GM21528 (cell line): ENCODE measurements around the gene SYNDIG1.

Experiments used
- ATAC-seq: cut with Tn5 transposase; IDR thresholded peaks from one replicate; pipeline ENCODE4 v1.9.1; 2021; ENCODE audit warnings: mild to moderate bottlenecking, moderate library complexity; ENCODE audit not compliant: unreplicated experiment, low FRiP score

SYNDIG1 gene

DNA sequence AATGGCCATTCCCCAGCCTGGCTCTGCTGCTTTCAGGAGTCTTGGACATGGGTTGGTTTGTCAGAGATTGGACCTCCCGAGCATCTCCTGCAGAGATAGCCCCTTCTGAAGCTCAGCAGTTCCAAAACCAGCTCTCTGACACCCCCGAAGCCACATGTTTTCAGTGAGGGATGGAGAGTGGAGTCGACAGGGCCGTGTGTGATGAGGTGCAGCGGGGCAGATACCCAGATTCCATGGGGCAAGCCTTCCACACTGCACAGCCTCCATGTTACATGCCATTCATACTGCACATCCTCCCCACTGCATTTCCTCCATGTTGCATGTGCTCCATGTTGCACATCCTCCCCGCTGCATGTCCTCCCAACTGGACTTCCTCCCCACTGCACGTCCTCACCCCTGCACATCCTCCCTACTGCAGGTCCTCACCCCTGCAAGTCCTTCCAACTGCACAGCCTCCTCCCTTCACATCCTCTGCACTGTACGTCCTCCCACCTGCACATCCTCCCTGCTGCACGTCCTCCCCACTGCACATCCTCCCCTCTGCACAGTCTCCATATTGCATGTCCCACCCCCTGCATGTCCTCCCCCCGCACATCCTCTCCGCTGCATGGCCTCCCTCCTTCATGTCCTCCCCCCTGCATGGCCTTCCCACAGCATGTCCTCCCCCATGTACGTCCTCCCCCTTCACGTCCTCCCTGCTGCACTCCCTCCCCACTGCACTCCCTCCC is 112.2 kb downstream of the SYNDIG1 start:
- ATAC-seq, result no peak

DNA sequence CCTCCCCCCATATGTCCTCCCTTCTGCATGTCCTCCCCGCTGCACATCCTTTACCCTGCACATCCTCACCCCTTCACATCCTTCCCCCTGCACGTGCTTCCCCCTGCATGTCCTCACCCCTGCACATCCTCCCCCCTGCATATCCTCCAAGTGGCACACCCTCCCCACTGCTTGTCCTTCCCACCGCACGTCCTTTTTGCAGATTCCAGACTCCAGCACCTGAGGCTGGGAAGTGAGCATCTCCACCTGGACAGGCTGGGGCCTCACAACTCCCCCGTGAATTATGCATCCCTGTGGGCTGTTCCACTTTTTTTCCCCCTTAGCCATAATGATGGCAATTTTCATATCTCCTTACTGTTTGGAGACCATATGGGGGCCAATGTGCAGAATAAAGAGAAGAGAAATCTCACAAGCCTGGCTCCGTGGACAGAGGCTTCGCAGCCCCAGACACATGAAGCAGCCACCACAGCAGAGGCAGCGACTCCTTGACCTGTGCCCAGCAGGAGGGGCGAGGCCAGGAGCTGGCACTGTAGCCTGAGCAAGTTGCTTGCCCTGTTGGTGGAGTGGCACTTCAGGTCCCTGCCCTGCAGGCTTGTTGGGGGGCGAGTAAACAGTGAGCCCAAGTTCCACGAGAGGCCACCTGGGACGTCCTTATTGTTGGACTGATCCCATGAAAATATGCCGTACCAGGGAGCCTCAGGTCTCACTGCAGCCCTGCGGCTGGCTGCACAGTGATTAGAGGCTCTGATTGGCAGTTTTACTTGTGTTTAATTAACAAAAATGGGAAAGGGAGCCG is 113.1 kb downstream of the SYNDIG1 start:
- ATAC-seq, result no peak

DNA sequence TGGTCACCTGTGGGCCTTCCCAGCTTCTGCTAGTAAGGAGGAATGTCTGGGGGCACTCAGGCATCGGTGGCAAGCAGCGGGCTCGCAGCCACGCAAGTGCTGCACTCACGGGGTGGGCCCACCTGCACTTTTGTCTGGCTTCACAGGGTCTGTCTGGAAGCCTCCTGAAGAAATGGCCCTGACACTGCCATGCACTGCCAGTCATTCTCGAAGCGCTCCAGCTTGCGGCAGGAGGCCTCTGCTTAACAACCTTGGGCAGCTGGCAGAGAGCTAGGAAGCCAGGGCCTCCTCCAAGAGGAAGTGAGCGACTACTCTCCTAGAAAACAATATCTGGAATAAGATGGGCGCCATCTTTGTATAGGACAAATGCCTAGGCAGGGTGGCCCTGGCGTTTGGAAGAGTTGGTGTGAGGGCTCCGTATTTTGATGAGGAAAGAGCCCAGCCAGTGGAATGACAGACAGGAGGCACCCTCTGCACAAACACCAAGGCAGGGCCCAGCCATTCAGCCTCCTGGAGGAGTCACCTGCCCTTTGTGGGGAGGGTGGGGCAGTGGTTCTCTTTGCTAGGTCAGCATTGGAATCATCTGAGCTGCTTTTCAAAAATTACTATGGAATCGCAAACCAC is 113.9 kb downstream of the SYNDIG1 start:
- ATAC-seq, result no peak

DNA sequence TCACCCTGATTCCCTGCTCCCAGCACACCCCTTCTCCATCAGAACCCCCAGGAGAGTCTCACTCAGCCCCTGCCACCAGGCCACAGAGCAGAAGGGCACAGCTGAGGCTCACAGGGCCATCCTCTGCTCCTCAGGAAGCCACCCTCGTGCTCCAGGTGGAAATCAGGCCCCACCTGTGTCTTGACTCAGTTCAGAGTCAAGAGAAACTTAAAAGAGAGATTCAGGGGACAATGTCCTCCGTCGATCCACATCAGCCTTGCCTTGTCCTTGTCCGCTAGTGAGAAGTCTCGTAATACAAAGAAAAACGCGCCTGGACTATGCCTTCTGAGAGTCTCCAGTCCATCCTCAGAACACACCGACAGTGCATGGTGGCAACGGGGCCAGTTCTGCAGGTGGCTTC is 114.6 kb downstream of the SYNDIG1 start:
- no peak for ATAC-seq

DNA sequence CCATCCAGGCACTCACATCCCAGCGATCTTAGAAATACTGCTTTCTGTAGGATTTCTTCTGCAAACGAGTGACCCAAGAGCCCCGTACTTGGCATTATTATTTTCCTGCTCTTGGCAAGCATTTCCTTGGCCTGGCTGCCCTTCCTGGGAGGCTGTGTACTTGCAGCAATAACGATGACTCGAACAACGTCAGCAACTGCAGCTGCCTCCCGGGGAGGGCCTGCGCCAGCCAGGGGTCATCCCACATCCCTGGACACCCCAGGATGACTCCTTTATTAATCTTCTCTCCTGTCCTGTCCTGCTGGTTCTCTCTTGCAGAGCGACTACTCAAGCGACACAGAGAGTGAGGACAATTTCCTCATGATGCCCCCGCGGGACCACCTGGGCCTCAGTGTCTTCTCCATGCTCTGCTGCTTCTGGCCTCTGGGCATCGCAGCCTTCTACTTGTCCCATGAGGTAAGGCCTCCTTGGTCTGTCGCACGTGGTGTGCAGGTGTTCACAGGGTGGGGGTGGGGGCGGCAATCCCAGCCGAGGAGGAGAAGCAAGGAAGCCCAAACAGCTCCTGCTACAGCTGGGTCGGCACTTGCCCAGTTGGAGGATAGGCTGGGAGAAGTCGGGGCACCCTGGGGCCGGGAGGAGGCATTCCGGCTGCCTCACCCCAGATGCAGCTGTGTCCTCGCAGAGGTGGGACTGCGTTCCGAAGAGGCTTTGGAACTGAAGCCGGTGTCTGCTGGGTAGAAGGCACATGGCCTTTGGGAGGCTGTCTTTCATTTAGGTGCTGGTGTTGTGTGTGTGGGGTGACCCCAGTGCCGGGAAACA is 115.3 kb downstream of the SYNDIG1 start:
- no peak for ATAC-seq

DNA sequence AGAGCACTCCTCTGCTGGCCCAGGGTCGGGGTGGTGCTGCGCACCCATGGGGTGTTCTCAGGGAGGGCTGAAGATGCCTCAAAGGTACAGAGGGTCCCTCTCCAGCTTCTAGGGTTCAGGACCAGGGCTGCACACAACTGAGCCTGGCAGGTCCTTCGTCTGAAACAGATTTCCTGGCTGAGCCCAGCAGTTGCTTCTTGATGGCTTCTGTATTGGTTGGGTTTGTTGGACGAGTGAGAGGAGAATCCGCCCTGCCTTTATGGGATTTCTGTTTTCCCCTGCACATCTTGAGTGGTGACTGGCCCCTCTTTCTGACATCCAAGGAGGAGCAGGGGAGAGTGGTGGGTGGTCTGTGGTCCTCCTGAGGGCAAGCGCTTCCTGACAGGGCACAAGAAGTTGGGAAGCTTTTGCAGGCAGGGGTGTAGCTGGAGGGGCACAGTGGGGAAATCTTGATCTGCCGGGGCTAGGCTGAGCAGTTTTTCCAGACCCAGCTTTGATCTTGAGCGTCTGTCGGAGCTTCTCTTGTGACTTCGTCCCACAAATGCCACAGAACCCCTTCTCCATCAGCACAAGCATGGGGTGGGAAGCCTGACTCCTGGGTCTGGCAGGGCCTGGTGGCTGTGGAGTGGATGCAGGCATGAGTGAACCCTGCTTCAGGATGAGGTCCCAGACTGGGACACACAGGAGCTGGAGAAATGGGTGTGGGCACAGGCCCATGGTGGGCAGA is 116.5 kb downstream of the SYNDIG1 start:
- ATAC-seq, result no peak

DNA sequence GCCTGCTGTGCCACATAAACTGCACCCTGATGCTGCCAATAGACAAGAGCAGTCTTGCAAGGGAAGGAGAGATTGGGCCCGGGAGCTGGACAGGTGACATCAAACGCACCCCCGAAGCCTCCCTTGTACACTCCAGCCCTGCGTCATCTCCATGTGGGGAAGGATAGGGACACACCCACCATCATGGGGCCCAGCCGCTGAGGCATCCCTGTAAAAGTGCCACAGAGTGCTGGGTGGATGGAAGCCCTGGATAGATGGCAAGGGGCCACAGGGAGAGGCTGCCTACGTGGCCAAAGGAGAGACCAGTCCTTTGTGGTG is 117.1 kb downstream of the SYNDIG1 start:
- no peak for ATAC-seq

DNA sequence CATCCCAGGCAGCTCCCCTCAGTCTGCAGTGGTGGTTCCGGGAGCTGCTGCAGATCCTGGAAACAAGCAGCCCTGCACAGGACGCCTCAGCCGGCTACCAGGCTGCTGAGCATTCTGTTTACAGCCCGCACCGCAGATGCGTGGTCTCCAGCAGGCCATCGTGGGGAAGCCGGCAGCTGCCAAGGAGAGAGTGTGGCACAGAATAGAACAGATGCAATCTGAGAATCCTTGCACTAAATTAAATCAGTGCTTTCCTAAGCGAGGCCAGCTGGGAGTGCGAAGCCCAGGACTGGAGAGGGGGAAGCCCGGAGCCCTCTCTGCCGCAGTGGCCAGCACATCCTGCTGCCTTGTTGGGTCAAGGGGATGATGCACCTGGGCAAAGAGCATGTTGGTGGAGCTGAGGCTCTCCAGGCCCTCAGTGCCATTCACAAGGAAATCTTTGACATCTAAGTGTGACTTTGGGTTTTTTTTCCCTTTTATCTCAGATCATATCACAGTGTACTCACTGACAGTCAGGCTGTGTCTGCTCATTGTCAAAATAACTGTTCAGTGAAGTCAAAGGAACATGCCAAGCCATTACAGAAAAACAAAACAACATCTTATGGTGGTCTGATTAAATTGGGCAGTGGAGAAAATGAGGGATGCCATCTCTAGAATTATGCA is 118.1 kb downstream of the SYNDIG1 start:
- ATAC-seq, result no peak

DNA sequence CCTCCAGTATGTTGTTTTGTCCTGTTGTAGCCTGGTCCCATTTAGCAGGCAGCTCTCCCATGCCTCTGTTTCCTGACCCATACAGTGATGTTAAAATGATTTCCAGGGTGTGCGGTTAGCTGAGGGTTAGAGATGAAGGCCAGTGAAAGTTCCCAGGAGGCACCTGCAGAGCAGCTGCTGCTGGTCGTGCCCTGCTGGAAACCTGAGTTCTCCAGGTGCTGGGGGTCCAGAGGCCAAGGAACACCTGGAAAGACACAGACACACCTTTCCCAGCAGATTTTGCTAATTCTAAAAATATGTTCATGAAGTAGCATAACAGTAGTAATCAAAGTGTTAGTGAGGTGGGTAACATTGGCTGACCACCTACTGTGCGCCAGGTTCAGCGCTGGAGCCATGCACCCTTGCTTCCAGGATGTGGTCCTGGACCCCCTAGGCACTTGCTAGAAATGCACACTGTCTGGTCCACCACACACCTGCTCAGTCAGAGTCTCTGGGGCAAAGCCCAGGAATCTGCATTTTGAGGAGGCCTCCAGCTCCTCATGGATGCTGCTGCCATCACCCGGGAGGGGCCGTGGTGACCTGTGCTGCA is 118.7 kb downstream of the SYNDIG1 start:
- ATAC-seq, result no peak

DNA sequence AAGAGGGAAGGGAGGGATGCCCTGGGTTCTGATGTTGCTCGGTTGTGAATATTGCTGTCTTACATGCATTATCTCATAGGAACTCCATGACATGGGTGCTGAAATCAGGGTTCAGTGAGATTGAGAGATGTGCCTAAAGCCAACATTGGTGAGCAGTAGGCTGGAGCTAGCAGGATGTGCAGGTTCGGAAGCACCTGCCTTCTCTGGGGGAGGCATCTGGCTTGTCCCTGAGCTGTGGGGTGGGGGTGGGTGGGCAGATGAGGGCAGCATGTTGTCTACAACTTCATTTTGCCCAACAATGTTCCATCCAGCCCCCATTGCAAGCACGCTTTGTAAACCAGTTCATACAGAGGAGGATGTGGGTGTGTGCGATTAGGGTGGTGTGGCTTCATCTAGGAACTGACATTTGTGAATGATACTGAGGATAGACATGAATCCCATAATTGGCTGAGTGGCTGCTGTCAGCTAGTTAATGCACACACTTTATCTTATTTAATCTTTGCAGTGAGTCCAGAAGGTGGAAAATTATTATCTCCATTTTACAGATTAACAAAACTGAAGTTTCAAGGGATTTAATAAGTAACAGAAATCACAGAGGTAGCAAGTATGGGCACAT is 119.4 kb downstream of the SYNDIG1 start:
- no peak for ATAC-seq

DNA sequence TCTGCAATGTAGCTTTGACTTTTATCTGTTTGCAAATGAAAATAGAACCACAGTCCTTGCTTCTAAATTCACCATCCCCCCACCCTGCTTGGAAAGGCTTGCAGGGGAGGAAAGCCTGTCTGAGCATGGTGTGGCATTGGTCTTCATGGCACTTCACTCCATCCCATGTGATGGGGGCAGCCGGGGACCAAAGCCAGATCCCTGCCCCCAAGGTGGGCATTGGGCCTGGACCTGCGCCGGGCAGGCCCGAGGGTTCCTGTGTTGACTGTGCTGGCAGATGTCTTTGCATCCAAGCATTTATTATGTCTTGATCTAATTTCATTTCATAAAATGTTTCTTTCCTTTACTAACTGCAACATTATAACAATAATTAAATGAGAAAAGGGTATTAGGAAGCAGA is 120.0 kb downstream of the SYNDIG1 start:
- ATAC-seq, result no peak

DNA sequence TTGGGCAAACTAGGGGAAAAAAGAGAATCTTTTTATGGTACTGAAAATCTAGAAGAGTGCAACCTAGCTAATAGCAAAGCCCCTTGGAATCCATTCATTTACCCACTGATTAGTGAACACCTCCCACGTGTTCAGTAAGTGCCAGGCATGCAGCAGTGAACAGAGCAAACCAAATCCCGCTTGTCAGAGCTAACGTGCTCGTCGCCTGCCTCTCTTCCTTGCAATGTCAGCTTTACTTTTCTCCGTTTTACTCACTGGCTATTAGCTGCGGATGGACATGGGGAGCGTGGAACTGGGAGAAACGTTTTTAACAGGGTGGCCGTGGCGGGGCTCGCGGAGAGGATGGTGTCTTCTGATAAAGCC is 120.4 kb downstream of the SYNDIG1 start:
- ATAC-seq, result no peak

DNA sequence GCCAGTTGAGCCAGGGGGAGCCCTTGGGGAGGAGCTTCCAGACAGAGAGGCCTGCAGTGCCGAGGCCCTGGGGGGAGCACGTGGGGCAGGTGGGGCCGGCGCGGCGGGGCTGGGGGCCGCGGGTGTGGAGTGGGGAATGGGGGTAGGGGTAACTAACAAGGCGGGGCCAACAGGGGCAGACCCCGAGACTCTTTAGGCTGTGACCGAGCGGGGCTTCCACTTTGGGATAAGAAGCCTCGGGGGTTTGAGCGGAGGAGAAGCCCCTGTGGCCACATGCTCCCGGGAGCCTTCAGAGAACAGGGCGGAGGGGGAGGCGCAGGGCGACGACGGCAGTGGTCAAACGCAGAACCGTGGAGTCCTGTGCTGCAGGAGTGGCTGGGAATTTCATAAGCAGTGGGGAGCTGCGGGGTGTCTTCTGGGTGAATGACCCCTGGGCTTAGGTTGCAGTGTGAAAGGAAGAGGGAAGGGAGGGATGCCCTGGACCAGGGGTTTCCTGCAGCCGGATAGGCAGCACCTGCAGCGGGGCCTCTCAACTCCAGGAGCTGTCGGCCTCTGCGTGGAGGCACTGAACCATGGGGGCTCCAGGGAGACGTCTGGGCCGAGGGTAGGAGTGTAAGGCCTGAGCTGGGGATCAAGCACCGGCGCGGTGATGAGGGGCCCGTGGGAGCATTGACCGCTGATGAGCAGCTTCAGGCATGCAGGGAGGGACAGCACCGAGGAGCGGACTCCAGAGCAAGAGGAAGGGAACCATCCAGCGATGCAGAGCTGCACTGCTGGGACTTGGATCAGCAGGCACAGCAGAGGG is 121.0 kb downstream of the SYNDIG1 start:
- no peak for ATAC-seq

DNA sequence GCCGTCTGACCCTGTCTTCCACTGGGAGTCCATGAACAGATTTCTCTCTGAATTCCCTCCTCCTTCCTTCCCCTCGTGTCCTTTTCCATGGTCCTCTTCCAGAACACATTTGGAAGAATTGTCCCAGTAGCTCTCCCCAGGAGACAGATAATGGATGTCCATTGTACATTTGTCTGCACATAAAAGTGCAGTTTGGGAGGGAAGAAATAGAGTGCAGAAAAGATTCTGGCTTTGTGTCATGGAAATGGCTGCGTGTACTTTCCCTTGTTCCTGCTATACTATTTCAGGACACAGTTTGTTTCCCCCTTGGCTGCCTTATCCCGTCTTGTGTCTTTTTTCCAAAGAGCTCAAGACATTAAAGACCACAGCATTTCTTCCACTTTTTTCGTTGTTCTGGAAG is 127.6 kb downstream of the SYNDIG1 start:
- no peak for ATAC-seq

DNA sequence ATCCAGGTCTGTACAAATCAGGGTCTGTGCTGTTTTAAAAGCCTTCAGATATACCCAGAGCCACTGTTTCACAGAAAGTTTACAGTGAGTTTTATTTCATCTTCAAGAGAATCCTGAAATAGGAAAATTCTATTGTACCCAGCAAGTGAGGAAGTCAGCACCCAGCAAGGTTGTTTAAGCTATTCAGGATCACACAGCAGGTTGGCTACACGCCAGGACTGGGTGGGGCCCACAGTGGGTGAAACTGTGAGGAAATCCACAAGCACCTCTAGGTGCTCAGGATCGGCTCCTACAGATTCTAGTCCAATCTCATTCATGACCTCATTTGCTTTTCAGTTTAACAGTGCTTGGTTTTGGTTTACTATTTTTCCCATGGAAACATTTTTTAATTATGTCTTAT is 128.9 kb downstream of the SYNDIG1 start:
- no peak for ATAC-seq

DNA sequence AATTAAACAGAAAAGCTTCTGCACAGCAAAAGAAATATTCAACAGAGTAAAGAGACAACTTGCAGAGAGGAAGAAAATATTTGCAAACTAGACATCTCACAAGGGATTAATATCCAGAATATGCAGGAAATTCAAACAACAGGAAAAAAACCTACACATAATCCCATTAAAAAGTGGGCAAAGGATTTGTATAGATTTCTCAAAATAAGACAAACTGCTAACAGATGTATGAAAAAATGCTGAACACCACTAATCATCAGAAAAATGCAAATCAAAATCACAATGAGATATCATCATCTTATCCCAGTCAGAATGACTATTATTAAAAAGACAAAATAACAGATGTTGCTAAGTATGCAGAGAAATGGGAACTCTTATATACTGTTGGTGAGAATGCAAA is 129.6 kb downstream of the SYNDIG1 start:
- no peak for ATAC-seq

DNA sequence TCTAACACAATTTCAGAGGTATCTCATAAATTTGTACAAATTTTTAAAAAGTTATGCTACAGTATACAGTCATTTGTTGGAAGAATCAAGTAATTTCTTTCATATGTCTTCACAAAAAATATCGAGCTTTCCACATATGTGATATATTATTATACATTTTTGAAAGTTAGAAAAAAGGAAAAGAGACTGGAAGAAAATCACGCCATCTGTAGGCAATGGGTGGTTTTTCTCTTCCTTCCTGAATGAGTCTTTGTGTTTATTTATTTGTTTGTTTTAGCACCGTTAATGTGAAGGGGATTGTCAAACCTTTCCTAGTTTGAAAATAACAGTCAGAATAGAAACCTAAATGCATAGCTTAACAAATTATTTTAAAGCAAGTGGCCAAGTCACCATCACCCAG is 130.6 kb downstream of the SYNDIG1 start:
- ATAC-seq, result no peak

DNA sequence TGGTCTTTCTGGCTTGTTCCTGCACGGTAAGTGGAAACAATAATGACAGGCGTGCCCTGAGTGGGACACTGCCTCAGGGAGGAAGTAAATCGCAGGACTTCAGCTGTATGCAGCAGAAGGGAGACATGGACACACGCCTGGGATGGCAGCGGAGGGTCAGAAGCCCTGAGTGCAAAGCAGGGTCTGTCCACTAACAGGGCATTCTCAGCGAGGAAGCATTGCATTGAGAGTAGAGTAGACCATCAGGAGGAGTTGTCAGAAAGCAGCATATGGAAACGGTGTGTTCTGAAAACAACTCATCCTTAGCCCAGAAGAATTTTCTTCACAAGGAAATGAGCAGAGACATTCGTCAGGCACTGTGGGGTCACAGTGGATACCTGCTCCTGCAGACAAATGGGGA is 134.0 kb downstream of the SYNDIG1 start:
- ATAC-seq, result no peak
